GM18858 (cell line): Measurements from ENCODE around the gene CBX1.
"Not testable (repeated sequence)": the region's sequence is repeated elsewhere in the genome, so short reads cannot be mapped to it uniquely, and the experiment has no call there.

Experiments used
- ATAC-seq: cut with Tn5 transposase; IDR thresholded peaks from one replicate; pipeline ENCODE4 v1.9.1; 2021; ENCODE audit not compliant: unreplicated experiment

The CBX1 gene

GRCh38 chr17:48053758-48054237 is 47.5 kb downstream of the CBX1 start:
- ATAC-seq = no peak

GRCh38 chr17:48052956-48053757 is 48.1 kb downstream of the CBX1 start:
- ATAC-seq = no peak

GRCh38 chr17:48051706-48052486 is 49.4 kb downstream of the CBX1 start:
- ATAC-seq = no peak

- ATAC-seq = no peak
Observed at GRCh38 chr17:48051283-48051682, 50.0 kb downstream of the CBX1 start.

GRCh38 chr17:48048384-48049126 is 52.7 kb downstream of the CBX1 start:
- ATAC-seq = peak; percentile 16

- ATAC-seq = peak; percentile 83
Observed at GRCh38 chr17:48047741-48048383, 53.4 kb downstream of the CBX1 start, which contains the start of gene NFE2L1. TSS of gene NFE2L1 (plus strand) at chr17:48048359. CDS start at chr17:48051119, 2,760 bp downstream.

- ATAC-seq = no peak
Observed at GRCh38 chr17:48047113-48047740, 54.1 kb downstream of the CBX1 start.

- no peak for ATAC-seq
Observed at GRCh38 chr17:48046296-48046695, 55.0 kb downstream of the CBX1 start.

- no peak for ATAC-seq
Observed at GRCh38 chr17:48045316-48046001, 55.8 kb downstream of the CBX1 start.

GRCh38 chr17:48044851-48045250 is 56.4 kb downstream of the CBX1 start:
- no peak for ATAC-seq

GRCh38 chr17:48043176-48043575 is 58.1 kb downstream of the CBX1 start:
- no peak for ATAC-seq

- ATAC-seq = no peak
Observed at GRCh38 chr17:48038687-48039086, 62.6 kb downstream of the CBX1 start.

- ATAC-seq = no peak
Observed at GRCh38 chr17:48037838-48038323, 63.4 kb downstream of the CBX1 start.

- ATAC-seq = no peak
Observed at GRCh38 chr17:48037036-48037837, 64.0 kb downstream of the CBX1 start, which contains the start of gene COPZ2. TSS of gene COPZ2 (minus strand) at chr17:48037797. CDS start at chr17:48037777, 20 bp downstream.

GRCh38 chr17:48036693-48037035 is 64.6 kb downstream of the CBX1 start:
- ATAC-seq = no peak

- ATAC-seq = not testable (repeated sequence)
Observed at GRCh38 chr17:48034734-48035133, 66.5 kb downstream of the CBX1 start.

- ATAC-seq = no peak
Observed at GRCh38 chr17:48031966-48032365, 69.3 kb downstream of the CBX1 start.

- ATAC-seq = no peak
Observed at GRCh38 chr17:48030531-48030930, 70.7 kb downstream of the CBX1 start.

GRCh38 chr17:48028736-48029135 is 72.5 kb downstream of the CBX1 start:
- ATAC-seq = no peak
